Left lung (tissue), 10 donors: Measurements from ENCODE around the gene RCBTB2. TPM values are rescaled to one million over a fixed set of nuclear protein-coding genes. Genes with fewer than 3 reads are reported as not detected.

ENCODE experiments used
- ATAC-seq: fragments of 200-7000 bp; cut with Tn5 transposase; one replicate; pipeline ENCODE4 v1.9.1; 2020; ENCODE audit warnings: moderate library complexity
- DNase-seq, 4 donors: peaks; one replicate each; pipeline ENCODE4 v3.0.0-alpha.2; 2013 to 2020
- H3K27ac ChIP-seq, 2 donors: fragments of 200-600 bp; sonication (generic) in 1 of 2; one replicate each; pipeline versions ENCODE4 v1.5.0 to v1.8.0; 2020 to 2021
- H3K27me3 ChIP-seq, 2 donors: fragments of 200-600 bp; sonication (generic) in 1 of 2; one replicate each; pipeline versions ENCODE4 v1.5.0 to v1.8.0; 2020 to 2021
- H3K36me3 ChIP-seq, 2 donors: fragments of 200-600 bp; sonication (generic) in 1 of 2; one replicate each; pipeline versions ENCODE4 v1.5.0 to v1.8.0; 2020 to 2021
- H3K4me1 ChIP-seq, 2 donors: fragments of 200-600 bp; one replicate each; pipeline ENCODE4 v1.8.0; 2021
- H3K4me3 ChIP-seq, 2 donors: fragments of 200-600 bp; sonication (generic) in 1 of 2; one replicate each; pipeline versions ENCODE4 v1.5.0 to v1.8.0; 2020 to 2021; ENCODE audit warnings: mild to moderate bottlenecking in 1 of 2
- H3K9me3 ChIP-seq, 2 donors: fragments of 200-600 bp; sonication (generic) in 1 of 2; one replicate each; pipeline versions ENCODE4 v1.5.0 to v1.8.0; 2020 to 2021
- intact Hi-C, 2 donors: fragments of 100-400 bp; cut with DNase I; formaldehyde crosslinking; loops; one replicate each; pipeline versions ENCODE4 v1.11.2 to v1.14.2; 2022
- polyA plus RNA-seq, 6 donors: library from polyadenylated mRNA; unstranded; fragments of 120-200 nt; gene quantifications; one replicate each; pipeline ENCODE4 v1.2.1, GENCODE V29; 2013; ENCODE audit not compliant: insufficient read length in 6 of 6
- total RNA-seq, 2 donors: library from RNA; stranded (reverse); fragmentation: NEBNext Ultra II Directional; extraction: Animal tissue kit (Norgen Biotek cat#: 25700); gene quantifications; one replicate each; pipeline ENCODE4 v1.2.1, GENCODE V29; 2021
- TF ChIP-seq, protein P1 (sequence below), 2 donors: fragments of 200-600 bp; sonication (generic) in 1 of 2; IDR thresholded peaks; one replicate each; pipeline versions ENCODE4 v1.5.0 to v1.8.0; 2021; ENCODE audit warnings: antibody characterized with exemption in 2 of 2
- donor health status: DM: no; HTN: yes; CAD: no.
- donor health status: DM: no; HTN: no; CAD: no.

RCBTB2 gene
- total and polyA plus RNA-seq, 8 donors, result 17.1 to 44.5 (median 40.6) TPM

DNA sequence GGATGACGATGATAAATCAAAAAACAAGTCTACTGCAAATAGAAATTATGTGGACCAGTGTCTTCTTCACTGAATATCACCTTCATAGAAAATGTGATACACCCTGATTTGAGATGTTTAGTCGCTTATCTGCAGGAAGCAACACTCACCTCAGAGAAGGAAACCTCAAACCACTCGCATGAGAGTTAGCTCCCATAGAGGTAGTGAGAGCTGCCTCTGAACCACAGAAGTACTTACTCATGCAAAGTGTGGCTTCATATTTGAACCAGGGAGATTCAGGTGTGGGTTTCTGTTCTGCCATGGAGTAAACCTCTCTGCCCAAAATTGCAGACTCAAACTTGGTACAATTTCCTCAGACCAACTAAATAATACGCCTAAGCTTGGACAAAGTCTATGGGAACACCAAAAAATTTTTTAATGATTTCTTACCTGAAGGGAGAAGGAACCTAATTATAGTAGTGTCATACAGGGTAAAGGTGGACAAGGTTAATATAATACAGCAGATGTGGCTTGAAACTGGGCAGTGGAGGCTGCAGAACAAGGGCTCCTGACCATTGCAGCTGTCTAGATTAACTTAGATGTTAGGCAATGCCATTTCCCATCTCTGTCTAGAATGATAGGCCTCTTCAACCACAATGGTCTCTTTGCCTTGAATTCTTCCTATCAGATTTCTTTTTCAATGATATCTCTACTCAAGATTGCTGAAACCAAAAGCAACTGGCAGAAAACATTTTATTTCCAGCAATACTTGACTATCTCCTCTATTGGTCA lies 29.6 kb upstream of the RCBTB2 start:
- no peaks in the 10 kb centered on the region for H3K27me3 ChIP-seq
- TF ChIP-seq, protein P1, sequence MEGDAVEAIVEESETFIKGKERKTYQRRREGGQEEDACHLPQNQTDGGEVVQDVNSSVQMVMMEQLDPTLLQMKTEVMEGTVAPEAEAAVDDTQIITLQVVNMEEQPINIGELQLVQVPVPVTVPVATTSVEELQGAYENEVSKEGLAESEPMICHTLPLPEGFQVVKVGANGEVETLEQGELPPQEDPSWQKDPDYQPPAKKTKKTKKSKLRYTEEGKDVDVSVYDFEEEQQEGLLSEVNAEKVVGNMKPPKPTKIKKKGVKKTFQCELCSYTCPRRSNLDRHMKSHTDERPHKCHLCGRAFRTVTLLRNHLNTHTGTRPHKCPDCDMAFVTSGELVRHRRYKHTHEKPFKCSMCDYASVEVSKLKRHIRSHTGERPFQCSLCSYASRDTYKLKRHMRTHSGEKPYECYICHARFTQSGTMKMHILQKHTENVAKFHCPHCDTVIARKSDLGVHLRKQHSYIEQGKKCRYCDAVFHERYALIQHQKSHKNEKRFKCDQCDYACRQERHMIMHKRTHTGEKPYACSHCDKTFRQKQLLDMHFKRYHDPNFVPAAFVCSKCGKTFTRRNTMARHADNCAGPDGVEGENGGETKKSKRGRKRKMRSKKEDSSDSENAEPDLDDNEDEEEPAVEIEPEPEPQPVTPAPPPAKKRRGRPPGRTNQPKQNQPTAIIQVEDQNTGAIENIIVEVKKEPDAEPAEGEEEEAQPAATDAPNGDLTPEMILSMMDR (IDR thresholded peaks at IDR 0.05), result no peak
- DNase-seq (no peak), ATAC-seq (peak; percentile 57)
- H3K36me3 ChIP-seq, result no peaks in the 10 kb centered on the region
- intact Hi-C loops, result no loop called here
- peak overlapping the region in 1 of 2 donors; percentile 73 for H3K27ac ChIP-seq
- no peaks in the 10 kb centered on the region for H3K9me3 ChIP-seq
- H3K4me3 ChIP-seq, result no peak overlapping the region
- peaks cover 3 to 49% of the 10 kb centered on the region in 2 donors for H3K4me1 ChIP-seq

DNA sequence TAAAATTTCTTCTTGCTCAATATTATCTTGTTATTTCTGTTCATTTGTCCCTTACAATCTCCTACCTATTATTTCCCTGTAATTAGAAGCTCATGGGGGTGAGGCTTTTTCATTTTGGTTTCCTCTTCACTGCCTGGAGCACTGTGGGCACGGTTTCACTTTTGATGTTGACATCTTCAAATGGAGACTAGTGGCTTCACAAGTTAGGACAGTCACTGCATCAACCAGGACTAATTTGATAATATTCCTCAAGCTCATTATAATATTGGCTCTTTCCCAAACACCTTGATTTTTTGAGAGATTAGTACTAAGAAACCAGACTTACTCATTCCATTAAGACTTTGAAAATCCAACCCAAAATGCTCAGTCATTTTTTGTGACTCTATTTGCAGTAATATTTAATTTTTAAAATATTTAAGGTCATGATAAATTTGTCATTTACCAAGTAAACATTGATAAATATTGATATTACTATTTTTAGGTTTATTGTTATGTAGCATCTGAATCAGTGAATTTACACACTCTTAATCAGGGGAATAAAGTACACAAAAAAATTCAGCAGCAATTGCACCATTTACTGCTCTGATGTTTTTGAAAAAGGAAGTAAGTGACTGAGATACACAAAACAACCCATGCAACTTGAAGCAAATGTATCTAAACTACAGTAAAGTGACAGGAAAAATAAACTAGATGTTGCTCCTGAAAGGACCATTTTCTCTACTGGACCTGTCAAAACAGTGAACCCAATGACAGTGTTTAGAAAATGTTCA lies 28.8 kb upstream of the RCBTB2 start:
- Histone ChIP-seq H3K27ac (peak overlapping the region in 1 of 2 donors; percentile 73), H3K36me3 (no peaks in the 10 kb centered on the region), H3K4me3 (no peak overlapping the region), H3K4me1 (peaks cover 0 to 46% of the 10 kb centered on the region in 2 donors), H3K9me3 (no peaks in the 10 kb centered on the region), H3K27me3 (no peaks in the 10 kb centered on the region)
- TF ChIP-seq, protein P1 (IDR thresholded peaks at IDR 0.05), result no peak
- intact Hi-C loops, result no loop called here
- DNase-seq, result no peak
- peak; percentile 31 for ATAC-seq

DNA sequence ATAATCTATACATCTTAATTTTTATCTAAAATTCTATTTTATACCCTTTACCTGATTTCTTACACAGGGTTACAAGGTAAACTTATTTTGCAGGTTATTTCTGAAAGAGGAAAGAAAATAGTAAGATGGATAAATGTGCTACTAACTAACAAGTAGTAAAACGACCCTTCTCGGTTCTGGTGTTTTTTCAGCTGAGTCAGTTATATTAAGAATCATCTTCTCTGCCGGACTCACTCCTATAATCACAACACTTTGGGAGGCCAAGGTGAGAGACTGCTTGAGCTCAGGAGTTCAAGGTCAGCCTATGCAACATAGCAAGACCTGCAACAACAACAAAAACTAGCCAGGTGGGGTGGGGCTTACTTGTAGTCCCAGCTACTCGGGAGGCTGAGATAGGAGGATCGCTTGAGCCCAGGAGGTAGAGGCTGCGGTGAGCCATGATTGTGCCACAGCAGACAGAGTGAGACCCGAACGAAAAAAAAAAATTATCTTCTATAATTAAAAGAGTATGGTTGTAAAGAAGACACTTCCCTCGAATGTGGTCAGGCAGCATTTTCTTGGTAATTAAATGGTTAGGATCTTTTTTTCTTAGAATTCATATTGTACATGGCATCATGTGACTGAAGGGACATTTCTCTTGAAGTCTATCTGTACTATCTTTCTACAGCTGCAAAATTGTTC lies 27.9 kb upstream of the RCBTB2 start:
- Histone ChIP-seq H3K4me1 (peaks cover 0 to 41% of the 10 kb centered on the region in 2 donors), H3K36me3 (no peaks in the 10 kb centered on the region), H3K4me3 (no peak overlapping the region), H3K27ac (peak overlapping the region in 1 of 2 donors; percentile 73), H3K27me3 (no peaks in the 10 kb centered on the region), H3K9me3 (peaks cover 0 to 5% of the 10 kb centered on the region in 2 donors)
- intact Hi-C loops, result no loop called here
- TF ChIP-seq, protein P1 (IDR thresholded peaks at IDR 0.05), result no peak
- DNase-seq (no peak), ATAC-seq (no peak)

DNA sequence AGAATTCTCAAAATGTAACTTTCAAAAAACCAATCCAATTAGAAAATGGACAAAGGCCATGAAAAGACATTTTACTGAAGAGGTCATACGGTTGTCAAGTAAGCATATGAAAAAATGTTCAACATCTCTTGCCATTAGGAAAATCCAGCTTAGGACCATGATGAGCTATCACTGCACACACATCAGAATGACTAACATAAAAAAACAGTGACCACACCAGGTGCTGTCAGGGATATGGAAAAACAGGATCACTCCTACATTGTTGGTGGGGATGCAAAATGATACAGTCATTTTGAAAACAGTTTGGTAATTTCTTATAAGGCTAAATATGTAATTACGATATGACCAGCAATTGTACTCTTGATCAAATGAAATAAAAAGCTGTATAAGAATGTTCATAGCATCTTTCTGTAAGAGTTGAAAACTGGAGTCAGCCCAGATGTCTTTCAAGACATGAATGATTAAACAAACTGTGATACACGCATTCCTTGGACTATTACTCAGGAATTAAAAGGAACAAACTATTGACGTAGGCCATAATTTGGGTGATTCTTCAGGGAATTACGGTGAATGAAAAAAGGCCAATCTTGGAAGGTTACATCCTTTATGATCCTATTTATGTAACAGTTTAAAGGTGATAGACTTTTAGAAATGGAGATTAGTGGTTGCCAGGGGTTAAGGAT lies 26.9 kb upstream of the RCBTB2 start:
- H3K4me1 ChIP-seq, result peaks cover 0 to 41% of the 10 kb centered on the region in 2 donors
- intact Hi-C loops, result no loop called here
- H3K27me3 ChIP-seq, result no peaks in the 10 kb centered on the region
- no peak overlapping the region for H3K27ac ChIP-seq
- ATAC-seq, result no peak
- no peak for DNase-seq
- TF ChIP-seq, protein P1 (IDR thresholded peaks at IDR 0.05), result no peak
- H3K9me3 ChIP-seq, result peaks cover 0 to 13% of the 10 kb centered on the region in 2 donors
- no peak overlapping the region for H3K4me3 ChIP-seq
- no peaks in the 10 kb centered on the region for H3K36me3 ChIP-seq
